Measurements from ENCODE around the gene TRIM54.

GRCh38 chr2:27336173-27336572 lies 53.9 kb downstream of the TRIM54 start:
- TF ChIP-seq EZH2 (IDR thresholded peaks at IDR 0.05; ENCODE audit: borderline replicate concordance, insufficient read depth, low read length, poor library complexity, severe bottlenecking), result no peak
- no peak for TF ChIP-seq CTCF (IDR thresholded peaks at IDR 0.05; ENCODE audit: poor library complexity, severe bottlenecking)
- no peak for TF ChIP-seq EP300 (conservative IDR thresholded peaks at IDR 0.05; ENCODE audit: poor library complexity, severe bottlenecking)
- no peak for TF ChIP-seq POLR2AphosphoS5 (IDR thresholded peaks at IDR 0.05)
- TF ChIP-seq, protein P1, sequence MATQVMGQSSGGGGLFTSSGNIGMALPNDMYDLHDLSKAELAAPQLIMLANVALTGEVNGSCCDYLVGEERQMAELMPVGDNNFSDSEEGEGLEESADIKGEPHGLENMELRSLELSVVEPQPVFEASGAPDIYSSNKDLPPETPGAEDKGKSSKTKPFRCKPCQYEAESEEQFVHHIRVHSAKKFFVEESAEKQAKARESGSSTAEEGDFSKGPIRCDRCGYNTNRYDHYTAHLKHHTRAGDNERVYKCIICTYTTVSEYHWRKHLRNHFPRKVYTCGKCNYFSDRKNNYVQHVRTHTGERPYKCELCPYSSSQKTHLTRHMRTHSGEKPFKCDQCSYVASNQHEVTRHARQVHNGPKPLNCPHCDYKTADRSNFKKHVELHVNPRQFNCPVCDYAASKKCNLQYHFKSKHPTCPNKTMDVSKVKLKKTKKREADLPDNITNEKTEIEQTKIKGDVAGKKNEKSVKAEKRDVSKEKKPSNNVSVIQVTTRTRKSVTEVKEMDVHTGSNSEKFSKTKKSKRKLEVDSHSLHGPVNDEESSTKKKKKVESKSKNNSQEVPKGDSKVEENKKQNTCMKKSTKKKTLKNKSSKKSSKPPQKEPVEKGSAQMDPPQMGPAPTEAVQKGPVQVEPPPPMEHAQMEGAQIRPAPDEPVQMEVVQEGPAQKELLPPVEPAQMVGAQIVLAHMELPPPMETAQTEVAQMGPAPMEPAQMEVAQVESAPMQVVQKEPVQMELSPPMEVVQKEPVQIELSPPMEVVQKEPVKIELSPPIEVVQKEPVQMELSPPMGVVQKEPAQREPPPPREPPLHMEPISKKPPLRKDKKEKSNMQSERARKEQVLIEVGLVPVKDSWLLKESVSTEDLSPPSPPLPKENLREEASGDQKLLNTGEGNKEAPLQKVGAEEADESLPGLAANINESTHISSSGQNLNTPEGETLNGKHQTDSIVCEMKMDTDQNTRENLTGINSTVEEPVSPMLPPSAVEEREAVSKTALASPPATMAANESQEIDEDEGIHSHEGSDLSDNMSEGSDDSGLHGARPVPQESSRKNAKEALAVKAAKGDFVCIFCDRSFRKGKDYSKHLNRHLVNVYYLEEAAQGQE (IDR thresholded peaks at IDR 0.05; ENCODE audit: borderline replicate concordance), result no peak
- no peak for TF ChIP-seq SMC3 (conservative IDR thresholded peaks at IDR 0.05; ENCODE audit: poor library complexity)
- no peak for TF ChIP-seq RAD21 (conservative IDR thresholded peaks at IDR 0.05)

Data from neural cell (in vitro differentiated cells).